IMR-90 (cell line): ENCODE data around the gene CHAF1B. TPM values are rescaled to one million over a fixed set of nuclear protein-coding genes. Genes with fewer than 3 reads are reported as not detected.

Source experiments
- ATAC-seq: fragments of 200-7000 bp; cut with Tn5 transposase; 2 replicates; pipeline ENCODE4 v1.9.1; 2020; ENCODE audit warnings: low read depth, mild to moderate bottlenecking, moderate library complexity
- BruUV-seq: library from RNA; stranded (reverse); fragments of 400-500 nt; replicated peaks from 2 replicates; lab custom pipeline; 2021; lab: Mats Ljungman, UMichigan
- CTCF ChIA-PET: fragments of 300-600 bp; formaldehyde crosslinking; extraction: SDS; loops from one replicate; lab custom pipeline; 2021; ENCODE audit warnings: antibody characterized with exemption; lab: Yijun Ruan, JAX
- POLR2A ChIA-PET: fragments of 300-600 bp; sonication (Branson Sonifier 250); formaldehyde crosslinking; loops from one replicate; lab custom pipeline; 2022; ENCODE audit warnings: antibody characterized with exemption; ENCODE audit not compliant: unreplicated experiment; lab: Charles Lee
- DNase-seq: peaks from one replicate; pipeline ENCODE4 v3.0.0; 2013
- H2AFZ ChIP-seq: replicated peaks from 2 replicates; pipeline ENCODE3; 2013; ENCODE audit warnings: low read length, mild to moderate bottlenecking; ENCODE audit not compliant: poor library complexity
- H2AK5ac ChIP-seq: 2 replicates; pipeline ENCODE4 v1.6.1; 2013; ENCODE audit warnings: low read depth, low read length, inconsistent platforms
- H2AK9ac ChIP-seq: replicated peaks from 2 replicates; pipeline ENCODE3; 2013; ENCODE audit warnings: mild to moderate bottlenecking, low read depth, low read length, moderate library complexity; ENCODE audit not compliant: poor library complexity
- H2BK120ac ChIP-seq: 2 replicates; pipeline ENCODE4 v1.6.1; 2013; ENCODE audit warnings: low read depth, low read length, inconsistent platforms
- H2BK15ac ChIP-seq: 3 replicates; pipeline ENCODE4 v1.6.1; 2013; ENCODE audit warnings: low read depth, low read length, inconsistent platforms
- H2BK20ac ChIP-seq: 2 replicates; pipeline ENCODE4 v1.6.1; 2013; ENCODE audit warnings: low read depth, mild to moderate bottlenecking, inconsistent platforms, low read length, moderate library complexity
- H2BK5ac ChIP-seq: 2 replicates; pipeline ENCODE4 v1.6.1; 2013; ENCODE audit warnings: mild to moderate bottlenecking, low read depth, low read length, inconsistent platforms; ENCODE audit not compliant: poor library complexity, severe bottlenecking
- H3K14ac ChIP-seq: replicated peaks from 2 replicates; pipeline ENCODE4 v1.6.1; 2013; ENCODE audit warnings: low read depth, low read length, inconsistent platforms
- H3K18ac ChIP-seq: 2 replicates; pipeline ENCODE4 v1.6.1; 2013; ENCODE audit warnings: low read depth, low read length, control low read depth
- H3K23ac ChIP-seq: 2 replicates; pipeline ENCODE4 v1.6.1; 2013; ENCODE audit warnings: low read depth, low read length, inconsistent platforms
- H3K27ac ChIP-seq: 2 replicates; pipeline ENCODE4 v1.5.1; 2013; ENCODE audit warnings: mild to moderate bottlenecking, control low read depth, low read length; ENCODE audit not compliant: insufficient read depth
- H3K27me3 ChIP-seq: 2 replicates; pipeline ENCODE4 v1.6.1; 2013; ENCODE audit warnings: low read length; ENCODE audit not compliant: control insufficient read depth, insufficient read depth
- H3K36me3 ChIP-seq: 2 replicates; pipeline ENCODE4 v1.6.1; 2013; ENCODE audit warnings: low read length, mixed read lengths; ENCODE audit not compliant: control insufficient read depth, insufficient read depth
- H3K4ac ChIP-seq: 2 replicates; pipeline ENCODE4 v1.6.1; 2013; ENCODE audit warnings: low read depth, low read length, inconsistent platforms
- H3K4me1 ChIP-seq: 2 replicates; pipeline ENCODE4 v1.6.1; 2013; ENCODE audit warnings: low read length, mixed read lengths; ENCODE audit not compliant: control insufficient read depth, insufficient read depth
- H3K4me2 ChIP-seq: 2 replicates; pipeline ENCODE4 v1.6.1; 2013; ENCODE audit warnings: low read depth, mild to moderate bottlenecking, control low read depth, low read length, moderate library complexity
- H3K4me3 ChIP-seq: 2 replicates; pipeline ENCODE4 v1.5.1; 2013; ENCODE audit warnings: low read depth, mild to moderate bottlenecking, control low read depth, low read length, moderate library complexity; ENCODE audit not compliant: insufficient read depth
- H3K56ac ChIP-seq: 2 replicates; pipeline ENCODE4 v1.6.1; 2013; ENCODE audit warnings: low read length, inconsistent platforms; ENCODE audit not compliant: insufficient read depth; ENCODE audit errors: extremely low read depth
- H3K79me1 ChIP-seq, 2 experiments: 2 replicates each; pipeline ENCODE4 v1.6.1; 2013; ENCODE audit warnings: low read length in 2 of 2, inconsistent platforms in 1 of 2, low read depth in 1 of 2
- H3K9ac ChIP-seq: 2 replicates; pipeline ENCODE4 v1.6.1; 2013; ENCODE audit warnings: low read depth, low read length, control low read depth
- H3K9me1 ChIP-seq: 2 replicates; pipeline ENCODE4 v1.6.1; 2013; ENCODE audit warnings: low read length, inconsistent platforms; ENCODE audit not compliant: insufficient read depth
- H3K9me3 ChIP-seq: 2 replicates; pipeline ENCODE4 v1.6.1; 2013; ENCODE audit warnings: low read length; ENCODE audit not compliant: control insufficient read depth, insufficient read depth
- H4K20me1 ChIP-seq: 2 replicates; pipeline ENCODE4 v1.6.1; 2013; ENCODE audit warnings: low read length, inconsistent platforms; ENCODE audit not compliant: insufficient read depth
- H4K5ac ChIP-seq: 2 replicates; pipeline ENCODE4 v1.6.1; 2013; ENCODE audit warnings: mild to moderate bottlenecking, low read depth, low read length, control low read depth
- H4K8ac ChIP-seq, 2 experiments: 2 replicates each; pipeline ENCODE4 v1.6.1; 2013; ENCODE audit warnings: low read depth in 2 of 2, low read length in 2 of 2, control low read depth in 1 of 2, inconsistent platforms in 1 of 2
- H4K91ac ChIP-seq: 2 replicates; pipeline ENCODE4 v1.6.1; 2013; ENCODE audit warnings: low read depth, low read length, inconsistent platforms; ENCODE audit not compliant: insufficient read depth
- CHD1 ChIP-seq: IDR thresholded peaks from 2 replicates; pipeline ENCODE4 v1.6.1; 2012; ENCODE audit warnings: low read depth, low read length, improper control_type of control experiment
- RCOR1 ChIP-seq: IDR thresholded peaks from 2 replicates; pipeline ENCODE4 v1.6.1; 2012; ENCODE audit warnings: mild to moderate bottlenecking, low read length, improper control_type of control experiment; ENCODE audit not compliant: insufficient replicate concordance
- WGBS, 2 experiments: methylation state at CpG; one replicate each; pipeline versions ENCODE4 v1.1.5 to v1.1.7; 2013; ENCODE audit warnings: missing lambda C conversion rate in 2 of 2; ENCODE audit not compliant: insufficient read length in 1 of 2; ENCODE audit errors: extremely low coverage in 2 of 2; 5-methylcytosine and 5-hydroxymethylcytosine counted together
- dilution Hi-C: fragments of 300-500 bp; cut with HindIII; formaldehyde crosslinking; loops from one replicate; pipeline ENCODE4 v1.14.3; 2018; ENCODE audit warnings: low sequenced_read_pairs; ENCODE audit not compliant: unreplicated experiment
- in situ Hi-C: fragments of 300-500 bp; cut with MboI; formaldehyde crosslinking; loops from 3 replicates; pipeline ENCODE4 v1.14.3; 2019; ENCODE audit warnings: low sequenced_read_pairs, inconsistent platforms, mixed read lengths
- intact Hi-C: fragments of 100-400 bp; cut with micrococcal nuclease; formaldehyde crosslinking; loops from 2 replicates; pipeline ENCODE4 v1.10.0; 2022
- polyA plus RNA-seq, 3 experiments: library from polyadenylated mRNA; depleted of rRNA; stranded (reverse); fragments of >200 nt; gene quantifications; 2 replicates each; pipeline ENCODE4 v1.2.3, GENCODE V29; 2012; ENCODE audit warnings: low replicate concordance in 1 of 3
- total RNA-seq: library from RNA; depleted of rRNA; stranded (reverse); fragments of >200 nt; gene quantifications from 2 replicates; pipeline ENCODE4 v1.2.3, GENCODE V29; 2012

Gene CHAF1B
- total and polyA plus RNA-seq, 2 of the 4 experiments (the other 2 are of a cell fraction), result 4.5 to 6.4 TPM

GRCh38 chr21:36412916-36413315 lies 27.7 kb downstream of the CHAF1B start:
- no peak for ATAC-seq
- H2BK5ac ChIP-seq, result no peak overlapping the region
- no peak for DNase-seq
- H4K5ac ChIP-seq, result no peak overlapping the region
- no peaks in the 10 kb centered on the region for H3K79me1 ChIP-seq
- H3K23ac ChIP-seq, result no peak overlapping the region
- no peak overlapping the region for H3K14ac ChIP-seq
- peaks cover 6% of the 10 kb centered on the region for H3K36me3 ChIP-seq
- TF ChIP-seq CHD1, result no peak
- no peak for TF ChIP-seq RCOR1
- no peaks in the 10 kb centered on the region for H3K9me3 ChIP-seq
- H4K20me1 ChIP-seq, result no peaks in the 10 kb centered on the region
- in situ Hi-C loops, result no loop called here
- H3K27ac ChIP-seq, result no peak overlapping the region
- H2AK5ac ChIP-seq, result no peak overlapping the region
- ChIA-PET POLR2A (no interaction called here), CTCF (no interaction called here)
- no peak overlapping the region for H4K91ac ChIP-seq
- peak overlapping the region; percentile 81 for H2AK9ac ChIP-seq
- H3K4ac ChIP-seq, result no peak overlapping the region
- intact Hi-C loops, result no loop called here
- dilution Hi-C loops, result no loop called here
- no peak overlapping the region for H3K18ac ChIP-seq
- H3K4me2 ChIP-seq, result no peak overlapping the region
- no peaks in the 10 kb centered on the region for H3K27me3 ChIP-seq
- H2BK15ac ChIP-seq, result no peak overlapping the region
- H2BK20ac ChIP-seq, result no peak overlapping the region
- H2BK120ac ChIP-seq, result no peak overlapping the region
- no TSS peak for BruUV-seq
- H4K8ac ChIP-seq, result no peak overlapping the region
- H3K9me1 ChIP-seq, result peaks cover 11% of the 10 kb centered on the region
- H3K4me1 ChIP-seq, result peaks cover 6% of the 10 kb centered on the region
- H3K9ac ChIP-seq, result no peak overlapping the region
- H3K4me3 ChIP-seq, result no peak overlapping the region
- no peak overlapping the region for H2AFZ ChIP-seq
- 94% methylated on average over 2 of the region's 11 CpGs; no CpG with 5 or more reads in 1 of the 2 experiments for WGBS, 2 experiments
- H3K56ac ChIP-seq, result no peak overlapping the region
